GM12865 (cell line): ENCODE results near the gene HDHD3.

ENCODE experiments used
- DNase-seq: peaks from one replicate; pipeline ENCODE4 v3.0.0; 2010; ENCODE audit warnings: low read depth
- H3K4me3 ChIP-seq: 2 replicates; pipeline ENCODE4 v1.5.1; 2011; ENCODE audit warnings: mild to moderate bottlenecking, low read depth, low read length, control low read depth
- CTCF ChIP-seq: IDR thresholded peaks from 2 replicates; pipeline ENCODE4 v1.5.1; 2011; ENCODE audit warnings: low read length, control low read depth, low read depth, inconsistent platforms; ENCODE audit not compliant: insufficient read depth; ENCODE audit errors: missing control alignments

HDHD3 gene

GRCh38 chr9:113375057-113376023, 1.4 kb downstream of the HDHD3 start:
- no peak for DNase-seq
- peak overlapping the region; percentile 84 for H3K4me3 ChIP-seq
- no peak for TF ChIP-seq CTCF

GRCh38 chr9:113373676-113374392, 3.0 kb downstream of the HDHD3 start:
- no peak for TF ChIP-seq CTCF
- no peak overlapping the region for H3K4me3 ChIP-seq
- no peak for DNase-seq

- DNase-seq: no peak
- no peak for TF ChIP-seq CTCF
- no peak overlapping the region for H3K4me3 ChIP-seq
These were observed 3.5 kb downstream of the HDHD3 start for GRCh38 chr9:113373256-113373655.

- no peak overlapping the region for H3K4me3 ChIP-seq
- DNase-seq: no peak
- TF ChIP-seq CTCF: no peak
These were observed 4.7 kb downstream of the HDHD3 start for GRCh38 chr9:113372059-113372458.

- no peak for DNase-seq
- H3K4me3 ChIP-seq: no peak overlapping the region
- TF ChIP-seq CTCF: no peak
These were observed 5.9 kb downstream of the HDHD3 start for GRCh38 chr9:113370806-113371325.

GRCh38 chr9:113369855-113370140, 7.0 kb downstream of the HDHD3 start:
- TF ChIP-seq CTCF: no peak
- DNase-seq: no peak

More at GRCh38 chr9:113369855-113370140, 7.0 kb downstream of the HDHD3 start:
- no peak overlapping the region for H3K4me3 ChIP-seq
